Measurements from ENCODE around the gene AGPAT2.
"Not testable (repeated sequence)": the region's sequence is repeated elsewhere in the genome, so short reads cannot be mapped to it uniquely, and the experiment has no call there.

Gene AGPAT2

DNA sequence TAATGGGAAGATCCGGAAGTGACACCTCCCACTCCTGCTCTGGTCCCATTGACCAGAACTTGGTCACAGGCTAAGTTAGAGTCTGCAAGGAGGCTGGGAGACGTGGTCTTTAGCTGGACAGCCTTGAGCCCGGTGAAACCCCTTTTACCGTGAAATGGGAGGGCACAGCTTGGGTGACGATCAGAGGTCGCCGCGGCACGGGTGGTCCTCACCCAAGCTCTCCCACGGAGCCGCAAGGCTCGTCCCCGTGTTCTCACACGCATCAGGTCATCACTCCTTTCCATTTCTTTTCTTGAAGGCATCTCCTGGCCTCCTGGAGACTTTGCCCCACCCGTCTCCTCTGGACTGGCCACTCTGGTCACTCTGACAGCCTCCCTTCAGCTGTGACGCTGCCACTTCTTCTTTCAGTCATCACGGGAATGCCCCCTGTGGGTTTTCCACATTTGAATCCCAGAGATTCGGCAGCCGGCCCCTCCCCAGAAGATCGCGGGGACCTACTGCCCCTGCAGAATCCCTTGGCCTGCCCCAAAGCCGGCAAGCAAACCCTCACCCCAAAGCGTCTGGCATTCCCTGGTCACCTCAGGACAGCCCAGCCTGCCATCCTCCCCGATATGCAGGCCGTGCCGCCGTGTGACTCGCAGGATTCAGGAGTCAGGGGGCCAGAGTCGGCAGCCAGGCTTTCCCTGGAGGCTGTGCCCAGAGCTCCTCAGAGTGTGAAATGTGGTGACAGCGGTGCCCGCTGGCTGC is 43.5 kb downstream of the AGPAT2 start:
- H3K4me3 ChIP-seq (ENCODE audit: low read depth, low read length): no peak overlapping the region
- no peak for DNase-seq (ENCODE audit: low read depth)
- TF ChIP-seq, protein P1, sequence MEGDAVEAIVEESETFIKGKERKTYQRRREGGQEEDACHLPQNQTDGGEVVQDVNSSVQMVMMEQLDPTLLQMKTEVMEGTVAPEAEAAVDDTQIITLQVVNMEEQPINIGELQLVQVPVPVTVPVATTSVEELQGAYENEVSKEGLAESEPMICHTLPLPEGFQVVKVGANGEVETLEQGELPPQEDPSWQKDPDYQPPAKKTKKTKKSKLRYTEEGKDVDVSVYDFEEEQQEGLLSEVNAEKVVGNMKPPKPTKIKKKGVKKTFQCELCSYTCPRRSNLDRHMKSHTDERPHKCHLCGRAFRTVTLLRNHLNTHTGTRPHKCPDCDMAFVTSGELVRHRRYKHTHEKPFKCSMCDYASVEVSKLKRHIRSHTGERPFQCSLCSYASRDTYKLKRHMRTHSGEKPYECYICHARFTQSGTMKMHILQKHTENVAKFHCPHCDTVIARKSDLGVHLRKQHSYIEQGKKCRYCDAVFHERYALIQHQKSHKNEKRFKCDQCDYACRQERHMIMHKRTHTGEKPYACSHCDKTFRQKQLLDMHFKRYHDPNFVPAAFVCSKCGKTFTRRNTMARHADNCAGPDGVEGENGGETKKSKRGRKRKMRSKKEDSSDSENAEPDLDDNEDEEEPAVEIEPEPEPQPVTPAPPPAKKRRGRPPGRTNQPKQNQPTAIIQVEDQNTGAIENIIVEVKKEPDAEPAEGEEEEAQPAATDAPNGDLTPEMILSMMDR (IDR thresholded peaks at IDR 0.05; ENCODE audit: low read depth, low read length, missing control alignments): no peak

DNA sequence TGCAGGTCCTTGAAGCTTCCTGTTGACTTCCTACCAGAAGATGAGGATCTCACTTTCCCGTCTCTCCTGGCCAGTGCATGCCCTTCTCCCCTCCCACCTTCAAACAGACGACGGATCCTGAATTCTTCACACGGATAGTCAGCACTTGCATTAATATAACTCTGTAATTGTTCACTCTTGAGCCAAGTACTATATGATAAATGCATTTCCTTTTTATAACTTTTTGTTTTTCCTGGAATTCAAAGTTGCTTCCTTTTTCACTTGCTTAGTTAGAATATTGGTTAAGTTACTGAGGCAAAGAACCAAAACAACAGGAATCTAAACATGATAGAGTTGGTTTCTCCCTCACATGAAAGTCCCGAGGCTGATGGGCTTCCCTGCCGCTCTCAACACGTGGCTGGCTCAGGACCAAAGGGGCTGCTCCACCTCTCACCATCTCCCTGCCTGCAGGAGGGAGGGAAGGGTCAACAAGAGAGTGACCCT is 44.8 kb downstream of the AGPAT2 start:
- no peak overlapping the region for H3K4me3 ChIP-seq (ENCODE audit: low read depth, low read length)
- DNase-seq (ENCODE audit: low read depth): no peak
- TF ChIP-seq, protein P1 (IDR thresholded peaks at IDR 0.05; ENCODE audit: low read depth, low read length, missing control alignments): no peak

DNA sequence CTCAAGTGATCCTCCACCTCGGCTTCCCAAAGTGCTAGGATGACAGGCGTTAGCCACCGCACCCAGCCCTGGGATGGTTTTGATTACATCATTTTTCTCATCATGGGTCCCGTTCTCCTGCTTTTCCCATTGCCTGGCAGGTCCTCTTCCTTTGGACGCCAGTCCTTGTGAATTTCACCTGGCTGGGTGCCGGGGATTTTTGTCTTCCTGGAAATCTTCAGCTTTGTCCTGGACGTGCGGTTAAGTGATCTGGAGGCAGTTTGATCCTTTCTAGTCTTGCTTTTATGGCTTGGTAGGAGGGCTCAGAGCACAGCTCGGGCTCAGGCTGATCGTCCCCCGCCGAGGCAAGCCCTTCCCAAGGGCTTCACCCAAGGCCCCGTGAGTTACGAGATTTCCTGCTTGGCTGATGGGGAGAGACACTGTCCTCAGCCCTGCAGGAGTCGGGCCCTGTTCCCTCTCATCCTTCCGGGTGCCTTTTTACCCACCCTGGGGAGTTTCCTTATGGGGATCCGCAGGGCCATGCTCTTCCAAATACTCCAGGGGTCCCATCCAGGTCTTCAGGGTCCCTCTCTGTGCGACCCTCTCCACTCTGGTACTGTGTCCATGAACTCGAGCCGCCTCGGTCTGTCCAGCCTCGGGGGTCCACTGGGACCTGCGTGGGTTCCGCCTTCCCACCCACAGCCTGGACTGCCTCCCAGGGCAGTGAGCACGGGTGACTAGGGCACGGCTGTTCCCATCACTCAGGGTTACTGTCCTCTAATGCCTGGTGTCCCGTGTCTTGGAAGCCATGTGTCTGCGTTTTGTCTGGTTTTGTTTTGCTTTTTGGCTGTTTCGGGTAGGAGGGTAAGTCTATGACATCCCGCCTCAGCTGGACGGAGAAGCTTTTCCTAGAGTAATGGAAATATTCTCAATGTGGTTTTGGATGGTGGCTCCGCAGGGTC is 46.8 kb downstream of the AGPAT2 start:
- no peak overlapping the region for H3K4me3 ChIP-seq (ENCODE audit: low read depth, low read length)
- DNase-seq (ENCODE audit: low read depth): no peak
- TF ChIP-seq, protein P1 (IDR thresholded peaks at IDR 0.05; ENCODE audit: low read depth, low read length, missing control alignments): no peak

DNA sequence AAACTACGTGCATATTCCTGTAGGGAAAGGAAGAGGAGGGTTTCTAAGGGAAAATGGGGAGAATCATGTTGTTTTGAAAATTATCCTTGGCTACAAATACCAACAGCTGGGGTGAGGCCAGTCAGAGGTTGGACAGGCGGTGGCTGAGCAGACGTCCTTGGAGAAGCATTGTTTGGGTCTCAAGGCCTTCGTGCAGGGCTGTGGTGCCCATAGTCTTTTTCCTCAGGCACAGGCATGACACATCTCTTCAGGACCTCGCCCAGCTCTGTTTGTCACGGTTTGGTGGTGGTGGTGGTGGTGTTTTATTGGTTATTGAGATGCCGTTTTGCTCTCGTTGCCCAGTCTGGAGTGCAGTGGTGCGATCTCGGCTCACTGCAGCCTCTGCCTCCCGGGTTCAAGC is 52.4 kb downstream of the AGPAT2 start:
- DNase-seq (ENCODE audit: low read depth): no peak
- no peak overlapping the region for H3K4me3 ChIP-seq (ENCODE audit: low read depth, low read length)
- TF ChIP-seq, protein P1 (IDR thresholded peaks at IDR 0.05; ENCODE audit: low read depth, low read length, missing control alignments): no peak

DNA sequence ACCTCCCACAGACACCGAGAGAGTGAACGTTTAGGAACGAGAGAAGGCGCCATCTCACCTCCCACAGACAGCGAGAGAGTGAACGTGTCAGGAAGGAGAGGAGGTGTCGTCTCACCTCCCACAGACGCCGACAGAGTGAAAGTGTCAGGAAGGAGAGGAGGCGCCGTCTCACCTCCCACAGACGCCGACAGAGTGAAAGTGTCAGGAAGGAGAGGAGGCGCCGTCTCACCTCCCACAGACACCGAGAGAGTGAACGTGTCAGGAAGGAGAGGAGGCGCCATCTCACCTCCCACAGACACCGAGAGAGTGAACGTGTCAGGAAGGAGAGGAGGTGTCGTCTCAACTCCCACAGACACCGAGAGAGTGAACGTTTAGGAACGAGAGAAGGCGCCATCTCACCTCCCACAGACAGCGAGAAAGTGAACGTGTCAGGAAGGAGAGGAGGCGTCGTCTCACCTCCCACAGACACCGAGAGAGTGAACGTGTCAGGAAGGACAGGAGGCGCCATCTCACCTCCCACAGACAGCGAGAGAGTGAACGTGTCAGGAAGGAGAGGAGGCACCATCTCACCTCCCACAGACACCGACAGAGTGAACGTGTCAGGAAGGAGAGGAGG is 54.7 kb downstream of the AGPAT2 start:
- not testable (repeated sequence) for DNase-seq (ENCODE audit: low read depth); H3K4me3 ChIP-seq (ENCODE audit: low read depth, low read length)

DNA sequence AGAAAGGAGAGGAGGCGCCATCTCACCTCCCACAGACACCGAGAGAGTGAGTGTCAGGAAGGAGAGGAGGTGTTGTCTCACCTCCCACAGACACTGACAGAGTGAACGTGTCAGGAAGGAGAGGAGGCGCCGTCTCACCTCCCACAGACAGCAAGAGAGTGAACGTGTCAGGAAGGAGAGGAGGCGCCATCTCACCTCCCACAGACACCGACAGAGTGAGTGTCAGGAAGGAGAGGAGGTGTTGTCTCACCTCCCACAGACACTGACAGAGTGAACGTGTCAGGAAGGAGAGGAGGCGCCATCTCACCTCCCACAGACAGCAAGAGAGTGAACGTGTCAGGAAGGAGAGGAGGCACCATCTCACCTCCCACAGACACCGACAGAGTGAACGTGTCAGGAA is 55.2 kb downstream of the AGPAT2 start:
- not testable (repeated sequence) for H3K4me3 ChIP-seq (ENCODE audit: low read depth, low read length); DNase-seq (ENCODE audit: low read depth)

DNA sequence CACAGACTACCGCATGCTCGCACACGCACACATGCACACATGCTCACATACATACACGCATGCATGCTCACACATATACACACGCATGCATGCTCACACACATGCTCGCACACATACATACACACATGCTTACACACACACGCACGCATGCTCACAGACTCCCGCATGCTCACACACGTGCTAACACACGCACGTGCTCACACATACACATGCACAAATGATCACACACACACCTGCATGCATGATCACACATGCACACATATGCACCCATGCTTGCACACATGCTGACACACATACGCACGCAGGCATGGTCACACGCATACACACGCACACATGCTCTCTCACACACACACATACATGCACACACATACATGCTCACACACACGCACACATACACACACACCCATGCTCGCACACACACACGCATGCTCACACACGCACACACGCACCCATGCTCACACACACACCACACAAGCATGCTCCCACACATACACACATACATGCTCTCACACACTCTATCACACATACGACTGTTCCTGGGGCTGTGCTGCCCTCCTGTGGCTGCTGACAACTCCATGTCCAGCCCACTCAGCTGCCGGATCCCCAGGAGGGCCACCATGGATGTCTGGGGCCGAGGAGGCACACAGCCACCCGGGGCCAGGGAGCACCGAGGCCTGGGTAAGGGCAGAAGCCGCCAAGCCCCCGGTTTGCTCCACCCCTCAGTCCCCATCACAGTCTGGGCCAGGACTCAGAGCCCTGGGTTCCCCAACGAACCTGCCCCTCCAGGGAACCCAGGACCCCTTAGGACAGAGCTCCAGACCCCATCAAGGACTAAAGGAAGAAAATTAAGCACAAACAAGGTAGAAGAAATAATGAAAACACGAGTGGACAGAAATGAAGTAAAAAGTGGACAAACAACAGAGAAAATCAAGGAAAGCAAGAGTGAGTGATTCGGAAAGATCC is 55.9 kb downstream of the AGPAT2 start:
- DNase-seq (ENCODE audit: low read depth): peak; percentile 36
- no peak overlapping the region for H3K4me3 ChIP-seq (ENCODE audit: low read depth, low read length)
- TF ChIP-seq, protein P1 (IDR thresholded peaks at IDR 0.05; ENCODE audit: low read depth, low read length, missing control alignments): peak; percentile 89
